Kidney glomerular epithelial cell (primary cell): ENCODE data around the gene C1QTNF4.
"Not testable (repeated sequence)": the region's sequence is repeated elsewhere in the genome, so short reads cannot be mapped to it uniquely, and the experiment has no call there.

Experiments
- DNase-seq: peaks from one replicate; lab custom pipeline; 2025; lab: John Stamatoyannopoulos, UW

Gene C1QTNF4

DNA sequence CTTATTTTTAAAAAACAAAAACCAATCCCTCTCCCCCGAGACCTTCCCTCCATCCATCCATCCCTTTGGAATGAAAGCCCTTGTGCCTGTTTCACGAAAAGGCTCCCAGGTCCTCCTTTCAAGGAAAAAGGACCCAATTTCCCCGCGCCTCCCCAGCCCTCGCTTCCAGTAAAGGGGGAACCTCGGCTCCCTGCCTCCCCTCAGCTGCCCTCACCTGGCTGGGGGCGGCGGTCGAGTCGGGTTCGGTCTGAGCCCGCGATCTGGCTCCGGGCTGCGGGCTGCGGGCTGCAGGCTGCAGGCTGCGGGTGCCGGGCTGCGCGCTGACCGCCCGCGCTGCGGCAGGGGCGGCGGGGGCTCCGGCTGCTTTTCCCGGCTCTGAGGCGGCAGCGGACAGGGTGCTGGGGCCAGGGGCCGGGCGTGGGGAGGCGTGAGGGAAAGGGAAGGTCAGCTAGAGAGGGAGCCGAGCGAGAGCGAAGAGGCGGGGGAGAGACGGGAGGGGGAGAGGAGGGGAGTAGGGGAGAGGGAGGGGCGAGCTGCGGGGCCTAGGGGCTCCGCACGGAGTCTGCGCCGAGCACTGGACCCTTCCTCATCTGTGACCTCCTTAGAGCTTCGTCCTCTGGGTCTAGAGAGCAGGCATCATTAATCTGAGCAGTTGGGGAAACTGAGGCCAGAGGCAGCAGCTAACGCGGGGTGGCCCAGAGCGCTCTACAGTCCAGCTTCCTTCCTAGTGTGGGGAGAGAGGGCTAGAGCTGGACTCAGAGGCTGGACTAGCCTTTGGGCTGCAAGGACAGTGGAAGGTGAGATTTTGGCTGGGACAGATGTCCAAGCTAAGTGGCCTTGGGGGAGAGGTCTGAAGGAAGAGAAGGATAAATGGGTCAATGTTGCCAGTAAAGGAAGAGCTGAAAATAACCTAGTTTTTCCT is at the start of gene C1QTNF4:
C1QTNF4 (minus strand) TSS at position 478 of the 922 bp plus-strand sequence. CDS start 3,601 bp downstream, outside the sequence.
- DNase-seq = no peak

DNA sequence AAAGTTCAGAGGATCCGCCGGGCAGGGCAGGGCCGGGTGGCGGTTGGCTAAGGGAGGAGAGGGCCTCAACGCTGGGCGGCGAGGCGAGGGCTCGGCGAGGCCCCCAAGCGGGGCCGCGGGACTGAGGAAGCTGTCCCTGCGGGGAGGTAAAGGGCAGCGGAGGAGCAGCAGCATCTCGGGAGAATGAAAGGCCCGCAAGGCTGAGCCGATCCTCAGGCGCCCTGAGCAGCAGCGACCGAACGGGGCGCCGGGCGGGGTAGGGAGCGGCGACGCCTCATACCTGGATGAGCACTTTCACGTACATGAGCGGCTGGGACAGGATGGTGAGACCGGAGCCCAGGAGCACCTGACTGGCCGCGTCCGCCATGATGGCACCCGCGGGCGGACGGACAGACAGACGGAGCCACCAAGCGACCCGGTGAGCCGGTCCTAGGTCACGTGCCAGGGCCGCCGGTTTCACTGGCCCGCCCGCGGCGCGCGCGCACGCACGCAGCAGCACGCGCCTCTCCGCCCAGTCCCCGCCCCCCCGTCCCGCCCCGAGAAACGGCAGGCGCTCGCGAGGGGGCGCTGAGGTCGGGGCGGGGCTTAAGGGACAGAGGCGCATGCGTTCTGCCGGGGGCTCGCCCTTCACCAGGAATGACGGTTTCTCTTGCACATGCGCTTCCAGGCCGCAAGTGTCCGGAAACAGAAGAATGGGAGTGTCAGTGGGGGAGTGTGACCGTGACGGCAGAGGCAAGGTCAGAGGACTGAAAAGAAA is 48.1 kb upstream of the C1QTNF4 start, which contains the start of gene MTCH2:
MTCH2 (minus strand) TSS at position 461 of the 757 bp plus-strand sequence; CDS start at position 367, 94 bp downstream.
- DNase-seq = peak; percentile 93

DNA sequence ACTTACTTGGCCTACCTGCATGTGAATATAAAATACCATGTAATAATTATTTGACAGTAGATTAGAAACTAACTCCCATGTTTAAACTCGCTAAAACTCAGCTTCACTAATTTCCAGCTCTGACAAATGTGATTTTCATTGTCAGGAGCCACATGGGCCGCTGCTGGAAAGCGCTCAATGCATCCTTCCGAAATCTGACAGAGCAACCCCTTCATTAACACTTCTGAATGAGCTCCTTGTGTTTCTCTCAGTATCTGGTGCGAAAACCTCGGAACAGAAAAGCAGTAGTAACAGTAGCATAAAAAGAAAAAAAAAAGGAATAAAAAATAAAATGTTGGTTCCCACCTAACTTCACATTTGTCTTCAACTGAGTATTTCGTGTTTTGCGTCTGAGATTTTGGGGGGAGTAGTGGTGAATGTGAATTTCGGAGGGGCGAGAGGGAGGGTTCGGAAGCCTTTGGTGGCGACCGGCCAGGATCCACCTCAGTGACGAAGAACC is 47.4 kb upstream of the C1QTNF4 start:
- DNase-seq = no peak

DNA sequence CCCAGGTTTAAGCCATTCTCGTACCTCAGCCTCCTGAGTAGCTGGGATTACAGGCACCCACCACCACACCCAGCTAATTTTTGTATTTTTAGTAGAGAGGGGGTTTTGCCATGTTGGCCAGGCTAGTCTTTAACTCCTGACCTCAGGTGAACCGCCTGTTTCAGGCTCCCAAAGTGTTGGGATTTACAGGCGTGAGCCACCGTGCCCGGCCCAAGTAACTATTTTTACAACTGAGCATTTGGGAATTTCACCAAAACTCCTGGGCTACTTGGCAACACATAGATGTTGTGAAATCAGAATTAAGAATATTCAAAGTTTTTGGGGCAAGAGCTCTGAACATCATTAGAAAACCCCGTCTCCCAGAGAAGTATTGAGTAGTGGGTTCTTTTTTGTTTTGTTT is 46.3 kb upstream of the C1QTNF4 start:
- DNase-seq = not testable (repeated sequence)

DNA sequence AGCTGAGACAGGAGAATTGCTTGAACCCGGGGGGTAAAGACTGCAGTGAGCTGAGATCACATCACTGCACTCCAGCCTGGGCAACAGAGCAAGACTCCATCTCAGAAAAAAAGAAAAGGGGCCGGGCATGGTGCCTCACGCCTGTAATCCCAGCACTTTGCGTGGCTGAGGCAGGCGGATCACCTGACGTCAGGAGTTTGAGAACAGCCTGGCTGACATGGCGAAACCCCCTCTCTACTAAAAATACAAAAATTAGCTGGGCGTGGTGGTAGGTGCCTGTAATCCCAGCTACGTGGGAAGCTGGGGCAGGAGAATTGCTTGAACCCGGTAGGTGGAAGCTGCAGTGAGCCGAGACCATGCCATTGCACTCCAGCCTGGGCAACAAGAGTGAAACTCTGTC is 42.1 kb upstream of the C1QTNF4 start:
- DNase-seq = not testable (repeated sequence)

DNA sequence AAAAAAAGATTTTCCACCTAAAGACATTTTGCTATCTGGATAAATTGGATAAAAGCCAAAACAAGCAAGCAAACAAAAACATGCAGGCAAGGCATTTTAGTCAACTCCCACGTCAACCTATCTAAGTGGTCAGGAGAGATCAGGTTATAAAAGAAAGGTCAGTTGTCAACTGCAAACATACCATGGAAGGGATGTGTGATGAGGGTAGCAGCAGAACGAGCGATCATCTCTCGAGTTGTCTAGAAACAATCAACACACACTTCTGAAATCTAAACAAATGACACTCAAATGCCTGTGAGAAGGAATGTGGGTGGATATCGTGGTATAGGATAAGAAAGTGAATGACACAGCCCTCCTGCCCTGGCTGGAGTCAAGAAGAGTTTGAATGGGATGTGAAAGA is 37.3 kb upstream of the C1QTNF4 start:
- DNase-seq = no peak

DNA sequence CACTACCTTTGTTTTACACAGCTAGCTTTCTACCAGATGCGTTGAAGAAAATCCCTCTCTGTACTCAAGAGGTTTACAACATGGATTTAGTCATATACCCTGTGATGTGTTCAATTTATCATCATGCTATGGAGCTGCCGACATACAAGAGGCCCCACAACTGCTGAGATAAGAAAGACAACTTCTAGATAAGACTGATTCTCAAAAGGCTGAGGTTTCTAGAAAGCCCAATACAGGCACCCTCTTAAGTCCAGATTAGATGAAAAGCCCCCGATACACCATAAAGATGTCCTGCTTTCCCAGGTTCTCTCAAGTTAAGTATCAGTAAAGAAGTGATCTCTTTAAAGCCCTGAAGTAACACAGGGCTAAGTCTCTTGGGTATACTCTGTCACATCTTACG is 33.8 kb upstream of the C1QTNF4 start:
- no peak for DNase-seq

DNA sequence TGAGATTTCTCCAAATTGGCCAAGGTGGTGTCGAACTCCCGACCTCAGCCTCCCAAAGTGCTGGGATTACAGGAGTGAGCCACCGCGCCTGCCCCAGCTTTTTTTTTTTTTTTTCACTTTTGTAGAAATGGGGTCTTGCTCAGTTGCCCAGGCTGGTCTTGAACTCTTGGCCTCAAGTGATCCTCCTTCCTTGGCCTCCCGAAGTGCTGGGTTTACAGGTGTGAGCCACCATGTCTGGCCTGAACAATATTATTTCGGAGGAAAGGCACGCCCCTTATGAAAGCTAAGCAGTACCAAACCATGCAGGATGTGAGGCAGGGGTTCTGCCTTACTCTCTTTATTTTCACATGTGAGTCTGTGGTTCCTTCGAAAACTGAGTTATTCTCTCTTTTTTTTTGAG is 32.0 kb upstream of the C1QTNF4 start:
- no peak for DNase-seq

DNA sequence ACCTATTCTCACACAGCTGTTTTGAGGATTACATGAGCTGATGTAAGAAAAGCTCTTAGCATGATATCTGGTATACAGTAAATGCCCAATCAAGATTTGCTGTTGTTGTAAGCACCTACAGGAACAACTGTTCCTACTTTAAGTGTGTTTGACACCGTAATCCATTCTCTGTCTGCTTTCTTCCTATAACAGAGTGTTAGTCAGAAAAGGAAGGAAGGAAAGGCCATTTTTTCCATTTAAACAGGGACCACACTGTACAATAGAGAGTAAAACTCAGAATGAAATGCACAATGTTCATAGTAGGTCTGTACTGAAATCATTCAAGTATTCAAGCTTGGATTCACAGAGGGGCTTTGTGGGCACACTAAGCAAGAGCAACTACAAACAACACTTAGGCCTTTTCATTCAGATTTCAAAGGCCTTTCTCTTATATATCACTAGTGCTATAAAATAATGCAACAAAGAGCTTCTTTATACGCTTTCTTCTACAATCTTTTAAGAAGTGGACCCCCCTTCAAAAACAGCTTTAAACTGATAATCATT is 26.7 kb upstream of the C1QTNF4 start:
- DNase-seq = no peak

DNA sequence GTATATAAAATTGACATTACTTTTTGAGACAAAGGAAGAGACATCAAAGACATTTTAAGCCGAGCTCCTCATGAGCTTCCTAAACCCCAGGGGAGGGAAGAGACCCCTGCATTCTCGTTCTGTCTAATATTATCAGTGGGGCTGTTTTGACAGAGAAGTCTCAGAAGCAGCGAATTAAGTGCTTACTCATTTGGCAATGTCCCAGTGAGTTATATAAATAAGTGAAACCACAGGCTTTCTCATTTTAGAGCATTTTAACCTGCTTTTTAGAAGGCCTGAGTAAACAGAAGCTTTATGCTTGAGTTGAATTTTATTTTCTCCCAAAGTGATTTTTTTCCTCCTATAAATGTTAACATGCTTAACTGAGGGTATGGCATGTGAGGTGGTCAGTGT is 23.2 kb upstream of the C1QTNF4 start:
- DNase-seq = peak; percentile 52

DNA sequence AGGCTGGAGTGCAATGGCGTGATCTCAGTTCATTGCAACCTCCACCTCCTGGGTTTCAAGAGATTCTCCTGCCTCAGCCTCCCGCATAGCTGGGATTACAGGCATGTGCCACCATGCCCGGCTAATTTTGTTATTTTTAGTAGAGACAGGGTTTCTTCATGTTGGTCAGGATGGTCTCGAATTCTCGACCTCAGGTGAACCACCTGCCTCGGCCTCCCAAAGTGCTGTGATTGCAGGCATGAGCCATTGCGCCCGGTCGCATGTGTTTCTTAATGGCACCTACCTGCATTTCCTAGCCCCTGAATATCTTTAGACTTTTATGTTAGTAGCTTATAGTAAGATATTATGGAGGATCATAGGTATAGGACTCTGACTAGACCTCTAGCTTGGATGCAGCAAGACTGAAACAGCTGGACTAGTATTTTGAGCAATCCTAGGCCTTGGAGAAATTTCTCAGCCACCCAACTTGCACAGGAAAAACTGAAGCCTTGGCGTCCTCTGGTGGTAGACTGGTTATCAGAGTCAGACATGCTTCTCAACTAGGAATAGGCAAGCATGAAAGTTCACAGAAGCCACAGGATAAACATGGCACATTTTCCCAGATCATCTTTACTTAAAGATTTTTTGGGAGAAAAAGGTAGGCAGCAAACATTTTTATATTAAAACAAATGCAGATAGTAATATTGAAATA is 22.7 kb upstream of the C1QTNF4 start:
- peak; percentile 32 for DNase-seq

DNA sequence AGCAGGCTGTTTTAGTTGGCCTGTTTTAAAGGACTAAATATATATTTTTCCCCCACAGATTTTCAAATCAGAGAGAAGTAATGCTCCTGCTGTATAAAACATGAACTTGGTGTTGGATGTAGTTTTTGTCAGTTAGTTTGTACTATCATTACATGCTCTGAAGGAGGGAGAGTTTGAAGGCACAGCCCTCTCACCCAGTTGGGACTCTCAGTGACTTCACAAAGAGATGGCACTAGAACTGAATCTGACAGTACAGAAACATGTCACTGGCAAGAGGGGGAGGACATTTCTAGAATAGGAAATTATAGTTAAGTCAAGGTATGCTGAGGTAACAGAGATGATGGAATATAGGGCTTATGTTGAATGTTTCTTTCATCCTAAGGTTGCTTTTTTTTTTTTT is 21.0 kb upstream of the C1QTNF4 start:
- DNase-seq = no peak

DNA sequence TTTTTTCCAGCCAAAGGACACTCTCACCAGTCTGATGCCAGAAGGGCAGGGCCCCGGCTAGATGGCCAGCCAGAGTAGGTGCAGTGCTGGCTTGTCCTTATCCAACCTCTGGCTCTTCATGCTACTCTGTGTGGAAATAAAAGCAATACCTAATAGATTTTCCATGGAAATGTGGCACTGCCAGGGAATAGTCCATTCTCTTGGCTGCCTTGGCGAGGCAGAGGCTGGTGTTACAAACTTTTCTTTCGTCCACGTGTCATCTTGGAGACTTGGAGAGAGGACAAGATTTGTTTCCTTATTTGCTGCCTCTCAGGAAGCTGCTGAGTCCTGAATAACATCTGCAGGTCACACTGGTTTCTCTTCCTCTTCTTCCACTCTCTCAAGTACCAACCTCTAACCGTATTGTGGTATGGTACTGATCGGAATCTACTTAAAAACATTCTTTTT is 17.2 kb upstream of the C1QTNF4 start:
- no peak for DNase-seq

DNA sequence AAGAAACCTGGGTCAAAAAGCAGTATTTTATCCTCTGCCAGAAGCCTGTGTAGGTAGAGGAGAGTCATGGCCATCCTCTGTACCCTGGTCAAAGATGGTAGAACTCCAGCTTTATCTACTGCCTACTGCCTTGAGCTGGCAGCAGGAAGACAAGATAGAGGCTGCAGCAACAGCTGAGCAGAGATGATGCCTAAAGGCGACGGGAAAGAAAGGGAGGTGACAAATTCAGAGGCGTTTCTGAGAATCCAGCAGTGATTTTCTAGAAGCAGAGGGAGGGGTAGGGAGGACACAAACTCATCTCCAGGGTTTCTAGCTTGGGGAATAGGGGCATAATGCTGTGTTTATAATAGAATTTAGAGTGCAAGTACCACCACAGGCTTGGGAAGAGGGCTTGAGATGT is 15.5 kb upstream of the C1QTNF4 start:
- DNase-seq = no peak

DNA sequence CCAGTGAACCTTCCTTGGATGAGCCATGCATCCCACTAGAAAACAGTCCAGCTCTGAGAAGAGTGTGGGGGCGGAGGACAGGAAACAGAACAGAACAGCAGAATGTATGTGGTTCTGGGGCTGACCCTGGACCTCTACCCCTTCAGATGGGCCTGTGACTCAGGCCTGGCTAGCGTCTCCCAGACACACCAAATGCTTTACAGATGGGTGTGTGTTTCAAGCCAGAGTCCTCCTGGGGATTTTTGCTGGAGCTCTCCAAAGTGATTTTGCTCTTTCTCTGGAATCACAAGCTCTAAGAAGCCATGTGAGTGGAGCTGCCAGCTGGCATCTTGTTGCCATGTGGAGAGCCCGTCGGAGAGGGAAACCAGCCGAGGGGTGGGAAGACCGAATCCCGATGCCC is 13.2 kb upstream of the C1QTNF4 start:
- peak; percentile 60 for DNase-seq

DNA sequence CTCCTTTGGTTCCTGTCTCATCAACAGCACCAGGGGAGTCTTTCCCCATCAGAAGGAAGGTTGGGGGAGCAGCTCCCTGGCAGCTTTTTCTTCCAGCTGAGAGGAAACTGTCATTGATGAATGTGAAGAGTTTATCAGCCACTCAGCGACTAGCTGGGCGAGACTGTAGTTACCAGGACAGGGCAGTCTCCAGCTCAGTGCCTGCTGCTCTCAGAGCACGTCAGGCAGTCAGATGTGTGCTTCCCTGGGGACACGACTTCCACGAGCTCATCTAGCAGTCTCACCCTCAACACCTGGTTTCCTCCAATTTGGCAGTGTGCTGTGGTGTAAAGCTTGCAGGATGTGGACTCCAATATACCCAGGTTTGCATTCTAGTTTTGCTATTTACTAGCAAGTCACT is 12.5 kb upstream of the C1QTNF4 start:
- DNase-seq = no peak

DNA sequence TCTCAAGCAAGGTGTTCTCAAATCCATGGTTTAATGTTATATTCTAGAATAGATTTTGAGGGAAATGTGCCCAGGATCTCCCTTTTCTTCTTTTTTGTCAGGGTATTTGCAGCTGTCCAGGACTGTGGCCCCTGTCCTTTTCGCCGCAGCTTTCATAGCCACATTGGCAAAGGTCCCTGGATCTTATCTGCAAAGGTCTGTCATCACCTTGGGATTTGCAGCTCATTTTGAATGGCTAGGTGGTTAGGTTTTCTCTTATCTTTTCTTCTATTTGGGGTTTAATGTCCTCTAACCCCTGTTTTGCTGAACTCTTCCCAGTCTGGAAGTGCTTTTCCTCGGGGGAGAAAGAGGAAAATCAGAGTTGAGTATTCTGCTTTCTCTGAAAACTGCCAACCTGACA is 11.7 kb upstream of the C1QTNF4 start:
- DNase-seq = no peak

DNA sequence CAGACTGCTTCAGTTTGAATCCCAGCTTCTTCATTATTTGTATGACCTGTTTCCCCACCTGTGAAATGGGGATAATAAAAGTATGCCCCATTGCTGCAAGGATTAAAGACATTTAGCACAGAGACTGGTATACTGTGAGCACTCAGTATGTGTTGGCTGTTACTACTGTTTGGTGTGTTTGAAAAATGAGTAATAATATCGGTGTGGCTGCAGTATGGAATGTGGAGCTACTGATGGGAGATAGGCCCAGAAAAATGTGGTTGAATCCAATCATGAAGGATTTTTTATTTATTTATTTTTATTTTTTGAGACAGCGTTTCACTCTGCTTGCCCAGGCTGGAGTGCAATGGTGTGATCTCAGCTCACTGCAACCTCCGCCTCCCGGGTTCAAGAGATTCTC is 9.1 kb upstream of the C1QTNF4 start:
- no peak for DNase-seq

DNA sequence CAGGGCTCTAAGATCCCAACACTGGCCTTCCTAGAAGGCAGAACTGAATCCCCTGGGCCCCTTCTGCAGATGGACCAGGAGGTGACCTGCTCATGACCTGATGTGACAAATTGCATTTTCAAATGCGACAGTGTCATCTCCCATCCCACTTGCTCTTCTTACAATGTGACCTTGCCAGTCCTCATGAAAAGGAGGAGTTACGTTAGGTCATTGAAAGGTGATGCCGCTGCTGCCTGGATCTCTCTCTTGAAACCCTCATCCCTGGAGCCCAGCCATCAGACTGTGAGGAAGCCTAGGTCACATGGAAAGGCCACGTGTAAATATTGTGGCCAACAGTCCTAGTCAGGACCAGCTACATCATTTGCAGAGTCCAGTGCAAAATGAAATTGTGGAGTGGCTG is 5.7 kb upstream of the C1QTNF4 start:
- no peak for DNase-seq

DNA sequence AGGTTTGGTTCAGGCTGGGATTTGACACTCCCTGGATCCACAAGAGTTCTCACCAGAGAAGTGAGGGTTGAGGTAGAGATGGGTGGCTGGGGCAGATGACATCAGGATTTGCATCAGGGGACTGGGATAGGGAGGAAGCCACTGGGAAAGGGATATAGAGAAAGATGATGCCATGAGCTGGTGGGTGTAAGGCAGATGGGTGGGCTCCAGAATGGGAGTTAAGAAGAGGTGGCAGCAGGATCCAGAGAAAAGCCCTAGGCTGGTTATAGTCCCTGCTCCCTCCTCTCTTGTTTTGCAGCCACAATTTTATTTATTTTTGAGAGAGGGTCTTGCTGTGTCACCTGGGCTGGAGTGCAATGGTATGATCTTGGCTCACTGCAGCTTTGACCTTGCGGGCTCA is 1.8 kb upstream of the C1QTNF4 start:
- DNase-seq = no peak

DNA sequence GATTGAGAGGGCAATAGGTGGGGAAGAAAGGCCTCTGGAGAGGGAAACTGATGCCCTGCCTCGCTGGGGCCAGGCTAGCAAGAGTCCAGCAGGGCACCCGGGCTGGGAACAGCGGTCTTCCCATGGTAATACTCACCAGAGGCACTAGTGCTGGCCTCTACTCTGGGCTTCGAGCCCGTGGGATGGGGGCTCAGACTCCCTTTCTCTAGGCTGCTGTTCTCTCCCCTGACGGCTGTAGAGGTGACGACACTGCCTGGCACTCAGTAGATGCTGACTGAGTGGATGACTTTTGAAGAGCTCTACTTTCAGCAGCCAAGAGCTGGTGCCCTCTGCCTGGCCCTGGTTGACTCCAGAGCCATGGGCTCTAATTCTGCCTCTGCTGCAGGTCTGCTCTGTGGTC is 818 bp upstream of the C1QTNF4 start:
- no peak for DNase-seq

DNA sequence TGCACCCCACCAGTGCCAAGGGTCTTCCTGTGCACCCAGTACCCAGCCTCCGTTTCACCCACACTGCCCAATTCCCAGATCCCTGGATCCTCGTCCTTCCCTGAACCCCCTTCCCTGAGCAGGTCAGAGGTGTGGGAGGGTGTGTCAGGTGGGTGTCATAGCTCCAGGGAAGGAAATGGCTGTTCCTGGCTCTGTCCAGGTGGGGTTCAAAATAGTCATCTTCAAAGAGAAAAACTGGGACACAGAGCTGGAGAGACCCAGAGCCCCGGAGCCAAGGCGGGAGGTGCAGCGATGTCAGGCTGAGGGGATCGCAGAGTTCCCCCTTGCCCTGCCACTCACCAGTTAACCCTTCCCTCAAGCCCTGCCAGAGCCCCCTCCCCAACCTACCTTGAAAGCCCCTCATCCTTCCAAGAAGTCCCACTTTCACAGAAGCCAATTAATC is 698 bp downstream of the C1QTNF4 start:
- no peak for DNase-seq
